Measurements from ENCODE around the gene FAM3D.

DNA sequence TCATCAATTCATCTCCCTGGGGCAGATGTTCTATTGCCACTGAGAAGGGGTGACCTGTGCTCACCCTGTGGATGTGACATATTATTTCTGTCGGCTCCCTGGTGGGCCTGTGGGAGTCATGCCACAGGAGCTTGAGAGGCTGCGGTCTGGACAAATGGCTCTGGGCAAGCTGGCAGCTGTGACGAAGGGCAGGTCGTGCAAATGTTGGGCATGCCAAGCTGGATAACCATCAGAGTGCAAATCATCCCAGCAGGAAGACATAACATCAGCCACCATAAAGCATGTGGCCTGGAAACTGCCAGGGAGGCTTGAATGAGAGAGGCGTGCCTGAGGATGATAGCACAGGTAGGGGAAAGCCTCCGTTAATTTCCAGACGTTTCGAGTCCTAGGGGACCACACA is 45.3 kb upstream of the FAM3D start:
- TF ChIP-seq, protein P1, sequence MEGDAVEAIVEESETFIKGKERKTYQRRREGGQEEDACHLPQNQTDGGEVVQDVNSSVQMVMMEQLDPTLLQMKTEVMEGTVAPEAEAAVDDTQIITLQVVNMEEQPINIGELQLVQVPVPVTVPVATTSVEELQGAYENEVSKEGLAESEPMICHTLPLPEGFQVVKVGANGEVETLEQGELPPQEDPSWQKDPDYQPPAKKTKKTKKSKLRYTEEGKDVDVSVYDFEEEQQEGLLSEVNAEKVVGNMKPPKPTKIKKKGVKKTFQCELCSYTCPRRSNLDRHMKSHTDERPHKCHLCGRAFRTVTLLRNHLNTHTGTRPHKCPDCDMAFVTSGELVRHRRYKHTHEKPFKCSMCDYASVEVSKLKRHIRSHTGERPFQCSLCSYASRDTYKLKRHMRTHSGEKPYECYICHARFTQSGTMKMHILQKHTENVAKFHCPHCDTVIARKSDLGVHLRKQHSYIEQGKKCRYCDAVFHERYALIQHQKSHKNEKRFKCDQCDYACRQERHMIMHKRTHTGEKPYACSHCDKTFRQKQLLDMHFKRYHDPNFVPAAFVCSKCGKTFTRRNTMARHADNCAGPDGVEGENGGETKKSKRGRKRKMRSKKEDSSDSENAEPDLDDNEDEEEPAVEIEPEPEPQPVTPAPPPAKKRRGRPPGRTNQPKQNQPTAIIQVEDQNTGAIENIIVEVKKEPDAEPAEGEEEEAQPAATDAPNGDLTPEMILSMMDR (IDR thresholded peaks at IDR 0.05): no peak
- TF ChIP-seq POLR2A (IDR thresholded peaks at IDR 0.05): no peak
